K562 (cell line): ENCODE measurements around the gene PUM1. TPM values are rescaled to one million over a fixed set of nuclear protein-coding genes. Genes with fewer than 3 reads are reported as not detected.

Experiments used
- CC2D1A ChIP-seq: fragments of 450-650 bp; IDR thresholded peaks from 2 replicates; pipeline ENCODE4 v1.6.1; 2017; ENCODE audit warnings: mild to moderate bottlenecking
- DIDO1 ChIP-seq: fragments of 450-650 bp; IDR thresholded peaks from 2 replicates; pipeline ENCODE4 v1.6.1; 2016; ENCODE audit warnings: low read depth, missing biosample characterization, missing genetic modification characterization
- ESRRA ChIP-seq: fragments of 450-650 bp; IDR thresholded peaks from 2 replicates; pipeline ENCODE4 v1.6.1; 2014; ENCODE audit warnings: low read depth, mild to moderate bottlenecking, moderate library complexity, borderline replicate concordance
- KDM5B ChIP-seq: fragments of 200-600 bp; sonication (generic); IDR thresholded peaks from 2 replicates; pipeline ENCODE4 v1.6.1; 2012; ENCODE audit warnings: low read depth, mild to moderate bottlenecking, moderate library complexity, low read length, control low read depth, inconsistent platforms; ENCODE audit not compliant: insufficient replicate concordance
- L3MBTL2 ChIP-seq: fragments of 450-650 bp; IDR thresholded peaks from 2 replicates; pipeline ENCODE4 v1.6.1; 2016; ENCODE audit warnings: mild to moderate bottlenecking, moderate library complexity
- MAFF ChIP-seq: IDR thresholded peaks from 2 replicates; pipeline ENCODE4 v1.6.1; 2012; ENCODE audit warnings: low read length, improper control_type of control experiment
- NFIX ChIP-seq: fragments of 250-450 bp; sonication (Bioruptor Pico); IDR thresholded peaks from 2 replicates; pipeline ENCODE4 v1.4.0; 2020; ENCODE audit warnings: low read depth, mild to moderate bottlenecking, moderate library complexity
- NFRKB ChIP-seq: fragments of 450-650 bp; IDR thresholded peaks from 2 replicates; pipeline ENCODE4 v1.6.1; 2016; ENCODE audit warnings: low read depth
- NR1H2 ChIP-seq: sonication (generic); formaldehyde crosslinking; IDR thresholded peaks from 2 replicates; pipeline ENCODE4 v1.4.0; 2020; ENCODE audit warnings: mild to moderate bottlenecking, missing genetic modification reagents
- POLR2AphosphoS5 ChIP-seq: IDR thresholded peaks from 2 replicates; pipeline ENCODE4 v1.6.1; 2011; ENCODE audit warnings: mild to moderate bottlenecking, low read depth, low read length, moderate library complexity; ENCODE audit not compliant: control insufficient read depth, insufficient read depth
- SMARCA5 ChIP-seq: fragments of 450-650 bp; IDR thresholded peaks from 2 replicates; pipeline ENCODE4 v1.6.1; 2016
- SRSF9 ChIP-seq: fragments of 200-400 bp; formaldehyde crosslinking; IDR thresholded peaks from 2 replicates; pipeline ENCODE4 v1.6.1; 2017; ENCODE audit warnings: low read depth, low read length, borderline replicate concordance
- TAF7 ChIP-seq: fragments of 450-650 bp; IDR thresholded peaks from 2 replicates; pipeline ENCODE4 v1.6.1; 2016; ENCODE audit warnings: missing genetic modification characterization, missing compliant biosample characterization
- ZFPM2 ChIP-seq: fragments of 250-450 bp; sonication (Bioruptor Pico); IDR thresholded peaks from 2 replicates; pipeline ENCODE4 v1.5.1; 2022; ENCODE audit warnings: mild to moderate bottlenecking
- ZNF124 ChIP-seq: sonication (generic); formaldehyde crosslinking; IDR thresholded peaks from 2 replicates; pipeline ENCODE4 v1.8.1; 2022; ENCODE audit warnings: missing genetic modification reagents
- ZNF140 ChIP-seq: fragments of 250-450 bp; sonication (Bioruptor Pico); IDR thresholded peaks from 2 replicates; pipeline ENCODE4 v1.8.0; 2021; ENCODE audit warnings: moderate library complexity, mild to moderate bottlenecking, inconsistent platforms
- ZNF41 ChIP-seq: fragments of 250-450 bp; sonication (Bioruptor Pico); conservative IDR thresholded peaks from 2 replicates; pipeline ENCODE4 v1.4.0; 2020; ENCODE audit warnings: mild to moderate bottlenecking
- ZNF77 ChIP-seq: fragments of 250-450 bp; sonication (Bioruptor Pico); IDR thresholded peaks from 2 replicates; pipeline ENCODE4 v1.5.0; 2020
- polyA plus RNA-seq, 8 experiments: library from polyadenylated mRNA; depleted of rRNA in 4 of 8; stranded (reverse) in 5 of 8; unstranded in 3 of 8; fragments of >200 nt; fragmentation: Nextera tagmentation in 2 of 8; fragmentation: Illumina TruSeq in 1 of 8; extraction: Ambion mirVana in 2 of 8; extraction: Trizol in 1 of 8; gene quantifications; 2 replicates each; pipeline versions ENCODE4 v1.2.1 to v1.2.3, GENCODE V29; 2011 to 2014; ENCODE audit warnings: inconsistent platforms in 1 of 8, missing spikeins in 1 of 8
- total RNA-seq, 7 experiments: library from RNA; depleted of rRNA in 6 of 7; stranded (reverse); fragments of >200 nt in 6 of 7; fragmentation: Illumina TruSeq in 2 of 7; extraction: Trizol in 2 of 7; gene quantifications; 2 replicates each; pipeline versions ENCODE4 v1.2.1 to v1.2.3, GENCODE V29; 2011 to 2021; ENCODE audit warnings: low replicate concordance in 1 of 7
- TF ChIP-seq, protein P1 (sequence below): IDR thresholded peaks from 2 replicates; pipeline ENCODE4 v1.6.1; 2016; ENCODE audit warnings: missing genetic modification characterization, missing compliant biosample characterization
- TF ChIP-seq, protein P2 (sequence below): sonication (generic); formaldehyde crosslinking; IDR thresholded peaks from 2 replicates; pipeline ENCODE4 v1.8.0; 2022; ENCODE audit warnings: missing genetic modification reagents, mild to moderate bottlenecking, moderate library complexity, borderline replicate concordance
- TF ChIP-seq, protein P3 (sequence below): sonication (generic); formaldehyde crosslinking; IDR thresholded peaks from 2 replicates; pipeline ENCODE4 v1.9.0; 2022; ENCODE audit warnings: mild to moderate bottlenecking, missing genetic modification reagents
- TF ChIP-seq, protein P4 (sequence below), 3 experiments: IDR thresholded peaks in 2 of 3; conservative IDR thresholded peaks in 1 of 3; 2 replicates each; pipeline ENCODE4 v1.5.1; 2011 to 2012; ENCODE audit warnings: low read length in 3 of 3, mild to moderate bottlenecking in 3 of 3, control low read depth in 2 of 3, improper control_type of control experiment in 1 of 3, inconsistent platforms in 1 of 3, low read depth in 1 of 3, mixed read lengths in 1 of 3, moderate library complexity in 1 of 3; ENCODE audit not compliant: insufficient read depth in 2 of 3
- TF ChIP-seq, protein P5 (sequence below): fragments of 450-650 bp; IDR thresholded peaks from 2 replicates; pipeline ENCODE4 v1.6.1; 2017; ENCODE audit warnings: mild to moderate bottlenecking, moderate library complexity

The PUM1 gene
- total and polyA plus RNA-seq, 9 of the 15 experiments (the other 6 are each of a cell fraction or from before 2014, with no cell fraction given) = 37.7 to 104 (median 55.7) TPM

DNA sequence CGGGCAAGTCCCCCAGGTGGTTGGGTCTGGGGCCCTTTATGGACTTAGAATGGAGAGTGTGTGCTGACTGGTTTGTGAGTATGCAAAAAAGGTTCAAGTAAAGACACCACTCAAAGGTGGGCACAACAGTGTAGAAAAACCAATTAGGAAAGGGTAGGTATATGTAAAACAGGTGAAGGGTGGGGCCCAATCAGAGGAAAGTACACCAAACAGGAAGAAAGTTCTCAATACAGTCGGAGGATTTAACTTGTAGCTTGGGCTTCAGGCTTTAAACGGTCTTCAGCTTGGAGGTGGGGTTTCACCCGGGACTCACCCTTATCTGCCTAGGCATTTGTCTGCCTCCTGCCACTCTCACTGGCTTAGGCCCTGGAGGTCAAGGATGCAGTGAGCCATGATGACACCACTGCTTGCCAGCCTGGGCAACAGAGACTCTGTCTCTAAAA lies 6.8 kb upstream of the PUM1 start (continued):
- peak; percentile 60 for TF ChIP-seq POLR2AphosphoS5
- no peak for TF ChIP-seq SRSF9
- no peak for TF ChIP-seq ZNF77
- TF ChIP-seq, protein P1, sequence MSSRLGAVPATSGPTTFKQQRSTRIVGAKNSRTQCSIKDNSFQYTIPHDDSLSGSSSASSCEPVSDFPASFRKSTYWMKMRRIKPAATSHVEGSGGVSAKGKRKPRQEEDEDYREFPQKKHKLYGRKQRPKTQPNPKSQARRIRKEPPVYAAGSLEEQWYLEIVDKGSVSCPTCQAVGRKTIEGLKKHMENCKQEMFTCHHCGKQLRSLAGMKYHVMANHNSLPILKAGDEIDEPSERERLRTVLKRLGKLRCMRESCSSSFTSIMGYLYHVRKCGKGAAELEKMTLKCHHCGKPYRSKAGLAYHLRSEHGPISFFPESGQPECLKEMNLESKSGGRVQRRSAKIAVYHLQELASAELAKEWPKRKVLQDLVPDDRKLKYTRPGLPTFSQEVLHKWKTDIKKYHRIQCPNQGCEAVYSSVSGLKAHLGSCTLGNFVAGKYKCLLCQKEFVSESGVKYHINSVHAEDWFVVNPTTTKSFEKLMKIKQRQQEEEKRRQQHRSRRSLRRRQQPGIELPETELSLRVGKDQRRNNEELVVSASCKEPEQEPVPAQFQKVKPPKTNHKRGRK (tag) = no peak
- TF ChIP-seq ZNF41 = no peak
- TF ChIP-seq MAFF = no peak
- TF ChIP-seq, protein P2, sequence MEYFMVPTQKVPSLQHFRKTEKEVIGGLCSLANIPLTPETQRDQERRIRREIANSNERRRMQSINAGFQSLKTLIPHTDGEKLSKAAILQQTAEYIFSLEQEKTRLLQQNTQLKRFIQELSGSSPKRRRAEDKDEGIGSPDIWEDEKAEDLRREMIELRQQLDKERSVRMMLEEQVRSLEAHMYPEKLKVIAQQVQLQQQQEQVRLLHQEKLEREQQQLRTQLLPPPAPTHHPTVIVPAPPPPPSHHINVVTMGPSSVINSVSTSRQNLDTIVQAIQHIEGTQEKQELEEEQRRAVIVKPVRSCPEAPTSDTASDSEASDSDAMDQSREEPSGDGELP = no peak
- 0 out of 2 replicates have a peak, but pooled peaks have one; percentile 16 for TF ChIP-seq NFRKB
- no peak for TF ChIP-seq SMARCA5
- TF ChIP-seq, protein P3, sequence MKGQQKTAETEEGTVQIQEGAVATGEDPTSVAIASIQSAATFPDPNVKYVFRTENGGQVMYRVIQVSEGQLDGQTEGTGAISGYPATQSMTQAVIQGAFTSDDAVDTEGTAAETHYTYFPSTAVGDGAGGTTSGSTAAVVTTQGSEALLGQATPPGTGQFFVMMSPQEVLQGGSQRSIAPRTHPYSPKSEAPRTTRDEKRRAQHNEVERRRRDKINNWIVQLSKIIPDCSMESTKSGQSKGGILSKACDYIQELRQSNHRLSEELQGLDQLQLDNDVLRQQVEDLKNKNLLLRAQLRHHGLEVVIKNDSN (CRISPR knock-in tag) = no peak
- peak; percentile 99 for TF ChIP-seq CC2D1A
- TF ChIP-seq ESRRA = no peak
- TF ChIP-seq TAF7 (tag) = no peak
- TF ChIP-seq, protein P4, sequence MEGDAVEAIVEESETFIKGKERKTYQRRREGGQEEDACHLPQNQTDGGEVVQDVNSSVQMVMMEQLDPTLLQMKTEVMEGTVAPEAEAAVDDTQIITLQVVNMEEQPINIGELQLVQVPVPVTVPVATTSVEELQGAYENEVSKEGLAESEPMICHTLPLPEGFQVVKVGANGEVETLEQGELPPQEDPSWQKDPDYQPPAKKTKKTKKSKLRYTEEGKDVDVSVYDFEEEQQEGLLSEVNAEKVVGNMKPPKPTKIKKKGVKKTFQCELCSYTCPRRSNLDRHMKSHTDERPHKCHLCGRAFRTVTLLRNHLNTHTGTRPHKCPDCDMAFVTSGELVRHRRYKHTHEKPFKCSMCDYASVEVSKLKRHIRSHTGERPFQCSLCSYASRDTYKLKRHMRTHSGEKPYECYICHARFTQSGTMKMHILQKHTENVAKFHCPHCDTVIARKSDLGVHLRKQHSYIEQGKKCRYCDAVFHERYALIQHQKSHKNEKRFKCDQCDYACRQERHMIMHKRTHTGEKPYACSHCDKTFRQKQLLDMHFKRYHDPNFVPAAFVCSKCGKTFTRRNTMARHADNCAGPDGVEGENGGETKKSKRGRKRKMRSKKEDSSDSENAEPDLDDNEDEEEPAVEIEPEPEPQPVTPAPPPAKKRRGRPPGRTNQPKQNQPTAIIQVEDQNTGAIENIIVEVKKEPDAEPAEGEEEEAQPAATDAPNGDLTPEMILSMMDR (IDR thresholded peaks at IDR 0.05 in 2 of 3, conservative IDR thresholded peaks at IDR 0.05 in 1 of 3; ENCODE audit: insufficient read depth in 2 of 3, low read depth in 1 of 3, low read length in 3 of 3) = no peak
- TF ChIP-seq L3MBTL2 = peak; percentile 10; the same call in 1 of the 2 replicates
- no peak for TF ChIP-seq KDM5B
- TF ChIP-seq ZFPM2 (CRISPR knock-in tag) = no peak
- TF ChIP-seq NFIX (CRISPR knock-in tag) = no peak
- TF ChIP-seq DIDO1 (tag) = no peak
- TF ChIP-seq, protein P5, sequence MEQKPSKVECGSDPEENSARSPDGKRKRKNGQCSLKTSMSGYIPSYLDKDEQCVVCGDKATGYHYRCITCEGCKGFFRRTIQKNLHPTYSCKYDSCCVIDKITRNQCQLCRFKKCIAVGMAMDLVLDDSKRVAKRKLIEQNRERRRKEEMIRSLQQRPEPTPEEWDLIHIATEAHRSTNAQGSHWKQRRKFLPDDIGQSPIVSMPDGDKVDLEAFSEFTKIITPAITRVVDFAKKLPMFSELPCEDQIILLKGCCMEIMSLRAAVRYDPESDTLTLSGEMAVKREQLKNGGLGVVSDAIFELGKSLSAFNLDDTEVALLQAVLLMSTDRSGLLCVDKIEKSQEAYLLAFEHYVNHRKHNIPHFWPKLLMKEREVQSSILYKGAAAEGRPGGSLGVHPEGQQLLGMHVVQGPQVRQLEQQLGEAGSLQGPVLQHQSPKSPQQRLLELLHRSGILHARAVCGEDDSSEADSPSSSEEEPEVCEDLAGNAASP = no peak
- TF ChIP-seq ZNF124 = no peak
- no peak for TF ChIP-seq NR1H2 (CRISPR knock-in tag)
- no peak for TF ChIP-seq ZNF140 (CRISPR knock-in tag)
